ENCODE results near the gene DES. TPM values are rescaled to one million over a fixed set of nuclear protein-coding genes. Genes with fewer than 3 reads are reported as not detected.
A peak's percentile ranks its signal among the peaks of the same experiment; 100 is the strongest.

DES gene
- total and polyA plus RNA-seq, 9 of the 15 experiments (the other 6 are each of a cell fraction or from before 2014, with no cell fraction given): 2.5 to 58.9 (median 21.9) TPM

DNA sequence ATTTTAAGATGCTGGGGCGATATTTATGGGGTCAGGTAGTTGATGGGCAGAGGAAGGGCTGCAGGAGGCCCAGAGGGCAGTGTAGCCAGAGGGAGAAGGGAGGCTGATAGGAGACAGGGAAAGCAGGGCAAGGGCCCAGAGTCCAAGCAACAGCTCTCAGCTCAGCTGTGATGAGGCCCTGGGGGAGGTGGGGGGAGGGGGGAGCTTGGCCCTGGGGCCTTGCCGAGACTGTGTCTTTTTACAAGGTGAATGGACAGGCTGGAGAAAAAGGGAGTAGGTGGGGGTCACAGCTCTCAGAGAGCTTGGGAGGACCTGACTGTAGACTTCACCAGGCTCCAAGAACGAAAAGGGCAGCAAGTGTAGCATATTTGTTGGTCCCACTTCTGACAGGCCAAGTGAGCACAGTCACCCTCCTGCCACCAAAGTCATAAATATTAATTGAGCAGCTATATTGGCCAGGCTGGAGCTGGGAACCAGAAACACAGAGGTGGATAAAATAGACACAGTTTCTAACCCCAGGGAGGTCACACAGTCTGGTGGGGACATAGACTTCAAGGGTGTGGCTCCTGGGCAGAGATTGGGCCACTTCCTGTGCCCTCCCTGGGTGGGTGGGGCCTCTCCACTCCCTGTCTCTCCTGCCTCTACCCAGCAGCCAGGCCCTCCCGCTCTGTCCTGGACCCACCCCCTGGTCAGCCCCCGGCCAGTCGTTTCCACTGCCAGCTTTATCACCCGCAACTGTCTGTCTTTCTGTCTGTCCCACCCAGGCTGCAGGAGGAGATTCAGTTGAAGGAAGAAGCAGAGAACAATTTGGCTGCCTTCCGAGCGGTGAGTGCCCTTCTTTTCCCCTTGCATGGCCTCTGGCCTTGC lies 1.4 kb downstream of the DES start:
- ATAC-seq (peak; percentile 89), FAIRE-seq (peak; percentile 80), DNase-seq (ENCODE audit: extremely low read depth in 1 of 4, low spot score in 3 of 4) (peak; percentile 73 to 85 (median 80))
- Histone ChIP-seq H3K9me1 (ENCODE audit: control insufficient read depth, insufficient read depth, low read length) (no peaks in the 10 kb centered on the region), H2AFZ (ENCODE audit: low read depth, low read length) (peak overlapping the region; percentile 86), H4K20me1 (replicated peaks; ENCODE audit: control insufficient read depth, insufficient read depth, low read length) (no peaks in the 10 kb centered on the region), H3K4me1 (replicated peaks in 1 of 2; ENCODE audit: control insufficient read depth in 2 of 2, insufficient read depth in 2 of 2, low read length in 2 of 2) (peaks cover 16 to 41% of the 10 kb centered on the region in 2 experiments), H3K4me2 (ENCODE audit: insufficient read depth, low read length) (peak overlapping the region; percentile 72), H3K9me3 (replicated peaks; ENCODE audit: control insufficient read depth, insufficient read depth, low read depth, low read length) (no peaks in the 10 kb centered on the region), H3K27ac (ENCODE audit: extremely low read depth, low read depth, low read length) (peak overlapping the region; percentile 64), H3K27me3 (ENCODE audit: control insufficient read depth in 2 of 2, insufficient read depth in 2 of 2, low read length in 2 of 2) (no peaks in the 10 kb centered on the region), H3K4me3 (no peak overlapping the region), H3K9ac (ENCODE audit: insufficient read depth in 1 of 2, low read depth in 2 of 2, low read length in 2 of 2) (peak overlapping the region; percentile 24 to 87; a peak in 3 of 4 replicates), H3K79me2 (ENCODE audit: control insufficient read depth, insufficient read depth, low read length) (no peaks in the 10 kb centered on the region), H3K36me3 (ENCODE audit: control insufficient read depth, insufficient read depth, low read length) (no peaks in the 10 kb centered on the region)
- BruUV-seq (replicated peaks): no TSS peak
- CTCF ChIA-PET (ENCODE audit: low intra/inter-chr PET ratio): no interaction called here
- WGBS (ENCODE audit: insufficient coverage, low coverage, missing lambda C conversion rate): 8% methylated on average over 5 of the region's 9 CpGs
- intact Hi-C loops (cut with micrococcal nuclease): no loop called here
- POLR2A ChIA-PET: interaction anchor here (0.7 to 1.0 kb wide), 3 partner anchors 7 to 1230 kb away, joined by 3 read pairs; no protein-coding TSS in a partner anchor
- in situ Hi-C loops (cut with MboI): no loop called here
- TF ChIP-seq NR2C1 (IDR thresholded peaks at IDR 0.05): no peak
- TF ChIP-seq NR2C1 (tag; IDR thresholded peaks at IDR 0.05): no peak
- peak; percentile 29; the same call in 1 of the 2 replicates for TF ChIP-seq TCF3 (CRISPR knock-in tag; IDR thresholded peaks at IDR 0.05)
- no peak for TF ChIP-seq GTF2B (IDR thresholded peaks at IDR 0.05; ENCODE audit: extremely low read depth, insufficient read length)
- no peak for TF ChIP-seq U2AF2 (optimal IDR thresholded peaks at IDR 0.05; ENCODE audit: low read depth, low read length)
- TF ChIP-seq ZNF609 (CRISPR knock-in tag; IDR thresholded peaks at IDR 0.05; ENCODE audit: borderline replicate concordance): no peak
- TF ChIP-seq NFIC (IDR thresholded peaks at IDR 0.05): peak; percentile 63
- peak; percentile 35; the same call in 1 of the 2 replicates for TF ChIP-seq ZBTB7A (IDR thresholded peaks at IDR 0.05; ENCODE audit: borderline replicate concordance, control insufficient read depth, low read depth, low read length)
- TF ChIP-seq, protein P1, sequence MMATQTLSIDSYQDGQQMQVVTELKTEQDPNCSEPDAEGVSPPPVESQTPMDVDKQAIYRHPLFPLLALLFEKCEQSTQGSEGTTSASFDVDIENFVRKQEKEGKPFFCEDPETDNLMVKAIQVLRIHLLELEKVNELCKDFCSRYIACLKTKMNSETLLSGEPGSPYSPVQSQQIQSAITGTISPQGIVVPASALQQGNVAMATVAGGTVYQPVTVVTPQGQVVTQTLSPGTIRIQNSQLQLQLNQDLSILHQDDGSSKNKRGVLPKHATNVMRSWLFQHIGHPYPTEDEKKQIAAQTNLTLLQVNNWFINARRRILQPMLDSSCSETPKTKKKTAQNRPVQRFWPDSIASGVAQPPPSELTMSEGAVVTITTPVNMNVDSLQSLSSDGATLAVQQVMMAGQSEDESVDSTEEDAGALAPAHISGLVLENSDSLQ (IDR thresholded peaks at IDR 0.05): peak; percentile 66
- peak; percentile 65 for TF ChIP-seq MEIS2 (IDR thresholded peaks at IDR 0.05; ENCODE audit: partially characterized antibody)
- no peak for TF ChIP-seq MCM5 (IDR thresholded peaks at IDR 0.05; ENCODE audit: low read depth)
- TF ChIP-seq ELF2 (CRISPR knock-in tag; IDR thresholded peaks at IDR 0.05): no peak
- no peak for TF ChIP-seq SMAD1 (IDR thresholded peaks at IDR 0.05; ENCODE audit: low read depth, low read length, partially characterized antibody)

All from K562 (cell line).